Activated CD4-positive, CD25-positive, alpha-beta regulatory T cell treated with anti-CD3 and anti-CD28 coated beads, Interleukin-2, amount 50 U/mL, for 72 hours (primary cell): ENCODE data around the gene MAPK8IP2.
"Not testable (repeated sequence)": the region's sequence is repeated elsewhere in the genome, so short reads cannot be mapped to it uniquely, and the experiment has no call there.

Experiments used
- DNase-seq: peaks from one replicate; pipeline ENCODE4 v3.0.0; 2021

Gene MAPK8IP2

GRCh38 chr22:50601669-50602337 is 1.2 kb downstream of the MAPK8IP2 start:
- no peak for DNase-seq

DNA sequence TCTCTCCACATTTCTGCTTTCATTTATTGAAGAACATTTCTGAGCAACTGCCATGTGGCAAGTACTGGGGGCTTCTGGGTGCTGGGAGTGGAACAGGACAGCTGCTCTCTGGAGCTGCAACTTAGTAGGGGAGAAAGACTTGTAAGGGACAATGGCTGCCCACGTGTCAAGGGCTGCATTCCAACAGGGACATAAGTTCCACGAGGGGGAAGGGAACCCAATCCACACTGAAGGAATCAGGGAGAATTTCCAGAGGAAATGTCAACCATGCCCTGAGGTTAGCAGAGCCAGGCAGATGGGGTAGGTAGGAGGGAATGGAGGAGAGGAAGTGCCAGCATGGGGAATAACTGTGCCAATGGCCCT is 1.7 kb downstream of the MAPK8IP2 start:
- DNase-seq, result no peak

- no peak for DNase-seq
These were observed 3.1 kb downstream of the MAPK8IP2 start for GRCh38 chr22:50603511-50604255.

- no peak for DNase-seq
These were observed 3.8 kb downstream of the MAPK8IP2 start for GRCh38 chr22:50604256-50605001.

GRCh38 chr22:50605002-50605612 is 4.5 kb downstream of the MAPK8IP2 start:
- DNase-seq, result peak; percentile 27

DNA sequence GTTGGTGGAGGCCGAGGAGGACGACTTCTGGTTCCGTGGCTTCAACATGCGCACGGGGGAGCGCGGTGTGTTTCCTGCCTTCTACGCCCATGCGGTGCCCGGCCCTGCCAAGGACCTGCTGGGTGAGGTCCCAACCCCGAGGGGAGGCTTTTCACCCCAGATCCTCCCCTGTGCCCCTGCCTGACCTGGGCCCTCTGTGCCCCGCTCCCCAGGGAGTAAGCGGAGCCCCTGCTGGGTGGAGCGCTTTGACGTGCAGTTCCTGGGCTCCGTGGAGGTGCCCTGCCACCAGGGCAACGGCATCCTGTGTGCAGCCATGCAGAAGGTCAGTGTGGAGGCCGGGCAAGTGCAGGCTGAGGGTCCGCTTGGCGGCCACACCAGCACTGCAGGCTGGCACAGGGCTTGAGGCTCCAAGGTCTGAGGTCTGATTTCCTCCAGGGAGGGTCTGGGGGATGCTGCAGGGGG is 5.1 kb downstream of the MAPK8IP2 start:
- no peak for DNase-seq

GRCh38 chr22:50606165-50606945 is 5.8 kb downstream of the MAPK8IP2 start:
- DNase-seq, result peak; percentile 36

DNA sequence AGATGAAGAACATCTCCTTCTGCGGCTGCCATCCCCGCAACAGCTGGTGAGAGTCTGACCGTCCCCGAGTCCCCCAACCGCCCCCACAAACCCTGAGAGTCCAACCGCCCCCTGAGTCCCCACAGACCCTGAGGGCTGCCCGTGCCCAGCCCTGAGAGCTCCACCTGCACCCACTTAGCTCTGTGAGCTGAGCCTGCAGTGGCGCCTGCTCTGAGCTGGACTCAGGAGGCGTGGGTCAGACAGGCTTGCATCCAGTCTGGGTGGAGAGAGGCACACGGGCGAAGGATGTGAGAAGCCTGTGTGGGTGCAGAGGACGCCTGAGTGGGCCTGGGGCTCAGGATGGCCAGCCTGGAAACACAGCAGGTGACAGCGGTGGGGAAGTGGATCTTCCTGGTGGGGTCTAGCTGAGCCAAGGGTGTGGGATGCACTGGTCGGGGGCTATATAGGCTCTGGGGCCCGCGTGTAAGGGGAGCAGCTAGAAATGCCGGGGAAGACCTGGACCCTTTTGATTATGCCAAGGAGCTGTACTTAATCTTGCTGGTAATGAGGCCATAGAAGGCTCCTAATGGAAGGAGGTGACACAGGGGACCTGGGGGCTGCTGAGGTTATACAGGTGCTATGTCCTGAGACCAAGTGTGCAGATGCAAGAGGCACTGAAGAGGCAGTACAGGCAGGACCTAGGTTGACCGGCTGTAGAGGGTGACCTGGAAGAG is 6.5 kb downstream of the MAPK8IP2 start:
- peak; percentile 27 for DNase-seq

DNA sequence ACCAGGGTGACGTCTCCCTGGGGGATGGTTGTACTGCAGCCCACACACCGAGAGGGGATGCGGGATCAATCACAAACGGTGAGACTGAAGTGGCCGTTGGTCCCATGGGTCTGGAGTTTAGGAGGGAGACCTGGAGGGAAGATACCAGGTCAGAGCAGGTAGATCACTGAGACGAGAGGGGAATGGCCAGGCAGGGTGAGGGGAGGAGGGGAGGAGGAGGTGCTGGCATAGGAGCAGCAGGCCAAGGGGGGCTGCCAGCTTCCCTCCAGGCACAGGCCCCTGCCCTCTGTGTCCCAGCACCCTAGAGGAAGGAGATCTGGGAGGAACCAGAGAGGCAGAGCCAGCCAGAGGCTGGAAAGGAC is 7.0 kb downstream of the MAPK8IP2 start:
- peak; percentile 28 for DNase-seq

DNA sequence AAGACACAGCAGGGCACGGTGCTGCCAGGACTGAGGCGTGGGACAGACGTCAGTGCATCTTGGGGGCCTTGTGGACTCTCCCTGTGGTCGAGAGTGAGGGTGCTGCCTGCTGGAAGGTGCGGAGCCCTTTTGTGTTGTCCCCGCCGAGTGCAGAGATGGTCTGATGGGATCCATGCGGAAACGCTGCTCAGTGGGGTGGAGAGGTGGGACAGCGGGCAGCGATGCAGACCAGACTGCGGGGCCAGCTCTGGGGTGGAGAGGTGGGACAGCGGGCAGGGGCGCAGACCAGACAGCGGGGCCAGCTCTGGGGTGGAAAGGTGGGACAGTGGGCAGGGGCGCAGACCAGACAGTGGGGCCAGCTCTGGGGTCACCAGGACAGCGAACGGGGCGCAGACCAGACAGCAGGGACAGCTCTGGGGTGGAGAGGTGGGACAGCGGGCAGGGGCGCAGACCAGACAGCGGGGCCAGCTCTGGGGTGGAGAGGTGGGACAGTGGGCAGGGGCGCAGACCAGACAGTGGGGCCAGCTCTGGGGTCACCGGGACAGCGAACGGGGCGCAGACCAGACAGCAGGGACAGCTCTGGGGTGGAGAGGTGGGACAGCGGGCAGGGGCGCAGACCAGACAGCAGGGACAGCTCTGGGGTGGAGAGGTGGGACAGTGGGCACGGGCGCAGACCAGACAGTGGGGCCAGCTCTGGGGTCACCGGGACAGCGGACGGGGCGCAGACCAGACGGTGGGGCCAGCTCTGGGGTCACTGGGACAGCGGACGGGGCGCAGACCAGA is 7.7 kb downstream of the MAPK8IP2 start:
- not testable (repeated sequence) for DNase-seq

DNA sequence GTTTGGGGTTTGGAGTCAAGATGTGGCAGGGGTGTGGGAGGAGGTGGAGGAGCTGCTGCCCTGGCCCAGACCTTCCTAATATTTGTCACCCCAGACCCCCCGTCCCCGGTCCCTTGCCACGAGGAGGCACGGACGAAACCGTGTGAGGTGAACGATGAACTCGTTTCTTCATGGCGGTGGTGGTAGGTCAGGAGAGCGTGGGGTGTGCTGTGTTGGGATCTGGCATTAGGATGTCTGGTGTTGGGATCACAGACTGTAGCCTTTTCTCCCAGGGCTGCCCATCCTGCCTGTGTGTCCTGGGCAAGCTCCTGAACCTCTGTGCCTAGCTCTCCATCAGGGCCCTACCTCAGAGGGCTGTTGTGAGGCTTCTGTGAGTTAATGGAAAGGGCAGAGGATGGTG is 8.4 kb downstream of the MAPK8IP2 start:
- DNase-seq, result no peak

DNA sequence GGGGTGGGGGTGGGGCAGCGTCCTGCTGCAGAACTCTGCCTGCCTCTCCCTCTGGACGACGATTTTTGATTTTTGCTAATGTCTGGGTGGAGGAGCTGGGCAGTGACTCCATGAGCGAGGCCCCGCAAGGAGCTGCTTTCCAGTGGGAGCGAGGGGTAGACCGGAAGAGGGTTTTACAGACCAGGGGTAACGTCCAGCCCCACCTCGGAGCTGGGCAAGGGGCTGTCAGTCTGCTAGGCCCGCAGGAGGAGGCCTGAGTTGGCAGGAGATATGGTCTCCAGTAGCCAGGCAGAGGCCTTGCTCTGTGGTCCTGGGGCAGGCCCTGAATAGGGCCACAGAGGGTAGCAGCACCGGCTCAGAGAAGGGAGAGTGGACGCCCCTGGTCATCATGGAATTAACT is 9.0 kb downstream of the MAPK8IP2 start:
- no peak for DNase-seq

DNA sequence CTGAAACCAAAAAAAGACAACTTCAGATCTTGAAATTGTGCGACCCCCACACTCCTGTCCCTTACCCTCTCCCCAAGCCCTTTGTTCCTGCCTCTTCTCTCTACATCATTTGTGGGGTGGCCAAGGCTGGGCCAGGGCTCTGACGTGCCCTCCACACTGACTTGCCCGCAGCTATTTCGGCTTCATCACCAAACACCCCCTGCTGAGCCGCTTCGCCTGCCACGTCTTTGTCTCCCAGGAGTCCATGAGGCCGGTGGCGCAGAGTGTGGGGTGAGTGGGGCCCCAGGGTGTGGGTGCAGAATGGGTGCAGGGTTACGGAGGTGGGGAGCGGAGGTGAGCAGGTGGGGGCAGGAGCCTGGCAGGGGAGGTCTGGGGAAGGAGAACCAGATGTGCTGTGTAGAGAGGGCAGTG is 9.5 kb downstream of the MAPK8IP2 start:
- DNase-seq, result no peak

- DNase-seq, result peak; percentile 28
These were observed 10.0 kb downstream of the MAPK8IP2 start for GRCh38 chr22:50610581-50610980.

DNA sequence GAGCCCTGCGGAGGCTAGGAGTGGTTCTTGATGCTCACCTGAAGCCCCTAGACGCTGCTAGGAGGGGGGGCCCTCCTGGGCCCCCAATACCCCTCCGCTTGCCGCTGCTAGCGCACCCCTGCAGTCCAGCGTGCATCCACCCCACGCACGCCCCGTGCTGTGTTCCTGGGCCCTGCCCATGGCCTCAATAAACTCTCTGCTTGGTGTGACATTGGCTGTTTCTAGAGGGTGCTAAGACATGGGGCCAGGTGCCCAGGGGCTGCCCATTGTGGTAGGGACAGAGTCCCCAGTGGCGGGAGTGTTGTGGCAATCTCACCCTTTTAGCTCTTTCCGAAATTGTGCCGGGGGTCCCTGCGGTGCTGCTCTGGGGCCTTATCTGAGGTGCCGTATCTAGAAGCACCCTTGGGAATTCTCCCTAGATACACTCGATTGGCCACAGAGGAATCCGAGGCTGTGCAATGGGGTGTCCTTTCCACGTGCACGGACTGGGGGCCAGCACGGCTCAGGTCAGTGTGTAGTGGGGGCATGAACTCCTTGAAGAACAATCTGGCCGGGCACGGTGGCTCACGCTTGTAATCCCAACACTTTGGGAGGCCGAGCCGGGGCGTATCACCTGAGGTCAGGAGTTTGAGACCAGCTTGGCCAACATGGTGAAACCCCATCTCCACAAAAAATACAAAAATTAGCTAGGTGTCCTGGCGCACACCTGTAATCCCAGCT is 10.9 kb downstream of the MAPK8IP2 start:
- no peak for DNase-seq

GRCh38 chr22:50612168-50612527 is 11.6 kb downstream of the MAPK8IP2 start:
- no peak for DNase-seq

GRCh38 chr22:50612528-50613221 is 12.1 kb downstream of the MAPK8IP2 start:
- DNase-seq, result peak; percentile 41

- DNase-seq, result no peak
These were observed 12.8 kb downstream of the MAPK8IP2 start for GRCh38 chr22:50613291-50613981.

DNA sequence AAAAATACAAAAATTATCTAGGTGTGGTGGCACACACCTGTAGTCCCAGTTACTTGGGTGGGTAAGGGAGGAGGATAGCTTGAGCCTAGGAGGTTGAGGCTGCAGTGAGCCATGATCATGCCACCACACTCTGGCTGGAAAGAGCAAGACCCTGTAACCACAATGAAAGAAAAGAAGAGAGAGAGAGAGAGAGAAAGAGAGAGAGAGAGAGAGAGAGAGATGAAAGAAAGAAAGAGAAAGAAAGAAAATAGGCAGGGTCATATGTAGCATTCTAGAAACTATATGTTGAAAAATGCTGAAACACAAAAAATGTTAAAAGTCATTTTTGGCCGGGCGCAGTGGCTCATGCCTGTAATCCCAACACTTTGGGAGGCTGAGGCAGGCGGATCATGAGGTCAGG is 13.7 kb downstream of the MAPK8IP2 start:
- not testable (repeated sequence) for DNase-seq
